Smooth muscle cell (in vitro differentiated cells): Measurements from ENCODE around the gene F12. TPM values are rescaled to one million over a fixed set of nuclear protein-coding genes. Genes with fewer than 3 reads are reported as not detected.

ENCODE experiments used
- DNase-seq: peaks from one replicate; lab custom pipeline; 2025; ENCODE audit not compliant: unreplicated experiment; lab: John Stamatoyannopoulos, UW
- H2AFZ ChIP-seq: fragments of 200-600 bp; sonication (generic); 2 replicates; pipeline ENCODE4 v1.6.0; 2016; ENCODE audit warnings: antibody characterized with exemption, low read depth, mild to moderate bottlenecking
- H3F3A ChIP-seq: fragments of 200-600 bp; sonication (generic); 2 replicates; pipeline ENCODE4 v1.6.0; 2017; ENCODE audit warnings: antibody characterized with exemption, low read depth
- H3K27ac ChIP-seq: fragments of 200-600 bp; sonication (generic); 2 replicates; pipeline ENCODE4 v1.5.1; 2016; ENCODE audit warnings: low read depth, mild to moderate bottlenecking
- H3K27me3 ChIP-seq: fragments of 200-600 bp; sonication (generic); 2 replicates; pipeline ENCODE4 v1.6.1; 2016; ENCODE audit warnings: low read depth, mild to moderate bottlenecking
- H3K36me3 ChIP-seq: fragments of 200-600 bp; sonication (generic); 2 replicates; pipeline ENCODE4 v1.5.1; 2016; ENCODE audit warnings: low read depth
- H3K4me1 ChIP-seq: fragments of 200-600 bp; sonication (generic); 2 replicates; pipeline ENCODE4 v1.5.1; 2016; ENCODE audit warnings: low read depth
- H3K4me2 ChIP-seq: fragments of 200-600 bp; sonication (generic); 2 replicates; pipeline ENCODE4 v1.6.0; 2016; ENCODE audit warnings: mild to moderate bottlenecking
- H3K4me3 ChIP-seq: fragments of 200-600 bp; sonication (generic); 2 replicates; pipeline ENCODE4 v1.5.1; 2016; ENCODE audit warnings: mild to moderate bottlenecking
- H3K79me2 ChIP-seq: fragments of 200-600 bp; sonication (generic); 2 replicates; pipeline ENCODE4 v1.6.0; 2016; ENCODE audit warnings: low read depth, mild to moderate bottlenecking
- H3K9ac ChIP-seq: fragments of 200-600 bp; sonication (generic); 2 replicates; pipeline ENCODE4 v1.6.0; 2016; ENCODE audit warnings: low read depth
- H3K9me3 ChIP-seq: fragments of 200-600 bp; sonication (generic); replicated peaks from 2 replicates; pipeline ENCODE4 v1.5.1; 2016; ENCODE audit warnings: low read depth
- H4K20me1 ChIP-seq: fragments of 200-600 bp; sonication (generic); 2 replicates; pipeline ENCODE4 v1.6.0; 2016; ENCODE audit warnings: low read depth
- WGBS: methylation state at CpG from one replicate; pipeline ENCODE4 v1.1.7; 2016; ENCODE audit warnings: low lambda C conversion rate; 5-methylcytosine and 5-hydroxymethylcytosine counted together
- polyA plus RNA-seq: library from polyadenylated mRNA; unstranded; fragments of >200 nt; fragmentation: Nextera tagmentation; extraction: Ambion mirVana; gene quantifications from 2 replicates; pipeline ENCODE4 v1.2.1, GENCODE V29; 2016
- total RNA-seq: library from RNA; depleted of rRNA; stranded (reverse); fragments of >200 nt; gene quantifications from 2 replicates; pipeline ENCODE4 v1.2.3, GENCODE V29; 2014
- TF ChIP-seq, protein P1 (sequence below): fragments of 200-600 bp; sonication (generic); IDR thresholded peaks from 2 replicates; pipeline ENCODE4 v1.5.1; 2017; ENCODE audit warnings: borderline replicate concordance, mild to moderate bottlenecking, antibody characterized with exemption; ENCODE audit not compliant: insufficient read depth, poor library complexity, severe bottlenecking

Gene F12
- total and polyA plus RNA-seq, 2 experiments from 2014 or later, result 3.6 to 15.0 TPM

DNA sequence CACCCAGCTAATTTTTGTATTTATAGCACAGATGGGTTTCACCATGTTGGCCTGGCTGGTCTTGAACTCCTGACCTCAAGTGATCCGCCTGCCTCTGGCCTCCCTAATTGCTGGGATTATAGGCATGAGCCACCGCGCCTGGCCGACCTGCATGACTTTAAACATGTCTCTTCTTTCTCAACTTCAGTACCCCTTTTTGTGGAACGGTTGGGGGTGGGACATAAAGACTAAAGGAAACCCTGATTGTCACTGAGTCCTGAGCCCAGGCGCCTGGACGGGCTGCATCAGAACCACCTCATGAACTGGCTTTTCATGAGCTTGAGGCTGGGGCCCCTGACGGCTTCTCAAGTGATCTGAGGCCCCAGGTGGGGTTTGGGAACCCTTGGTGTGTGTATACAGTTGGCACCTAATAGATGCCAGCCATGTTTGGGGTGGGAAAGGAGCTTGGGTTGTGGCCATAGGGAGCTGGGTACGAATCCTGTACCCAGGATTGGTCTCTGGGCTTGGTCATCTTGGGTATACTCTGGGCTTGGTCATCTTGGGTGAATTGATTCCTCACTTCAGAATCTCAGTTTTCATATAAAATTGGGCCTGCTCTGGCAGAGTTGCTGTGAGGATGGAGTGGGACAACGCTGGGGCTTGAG, 19.3 kb upstream of the F12 start:
- no peaks in the 10 kb centered on the region for H3K27me3 ChIP-seq
- H3K9ac ChIP-seq, result no peak overlapping the region
- no peak overlapping the region for H2AFZ ChIP-seq
- no peak overlapping the region for H3K4me3 ChIP-seq
- no peak for DNase-seq
- 93% methylated on average over 10 of the region's 10 CpGs for WGBS
- peaks cover 22% of the 10 kb centered on the region for H4K20me1 ChIP-seq
- H3K79me2 ChIP-seq, result peaks cover 15% of the 10 kb centered on the region
- TF ChIP-seq, protein P1, sequence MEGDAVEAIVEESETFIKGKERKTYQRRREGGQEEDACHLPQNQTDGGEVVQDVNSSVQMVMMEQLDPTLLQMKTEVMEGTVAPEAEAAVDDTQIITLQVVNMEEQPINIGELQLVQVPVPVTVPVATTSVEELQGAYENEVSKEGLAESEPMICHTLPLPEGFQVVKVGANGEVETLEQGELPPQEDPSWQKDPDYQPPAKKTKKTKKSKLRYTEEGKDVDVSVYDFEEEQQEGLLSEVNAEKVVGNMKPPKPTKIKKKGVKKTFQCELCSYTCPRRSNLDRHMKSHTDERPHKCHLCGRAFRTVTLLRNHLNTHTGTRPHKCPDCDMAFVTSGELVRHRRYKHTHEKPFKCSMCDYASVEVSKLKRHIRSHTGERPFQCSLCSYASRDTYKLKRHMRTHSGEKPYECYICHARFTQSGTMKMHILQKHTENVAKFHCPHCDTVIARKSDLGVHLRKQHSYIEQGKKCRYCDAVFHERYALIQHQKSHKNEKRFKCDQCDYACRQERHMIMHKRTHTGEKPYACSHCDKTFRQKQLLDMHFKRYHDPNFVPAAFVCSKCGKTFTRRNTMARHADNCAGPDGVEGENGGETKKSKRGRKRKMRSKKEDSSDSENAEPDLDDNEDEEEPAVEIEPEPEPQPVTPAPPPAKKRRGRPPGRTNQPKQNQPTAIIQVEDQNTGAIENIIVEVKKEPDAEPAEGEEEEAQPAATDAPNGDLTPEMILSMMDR, result no peak
- no peaks in the 10 kb centered on the region for H3K36me3 ChIP-seq
- no peak overlapping the region for H3K4me2 ChIP-seq
- no peaks in the 10 kb centered on the region for H3K9me3 ChIP-seq
- peaks cover 11% of the 10 kb centered on the region for H3K4me1 ChIP-seq
- H3K27ac ChIP-seq, result no peak overlapping the region
- H3F3A ChIP-seq, result no peaks in the 10 kb centered on the region

DNA sequence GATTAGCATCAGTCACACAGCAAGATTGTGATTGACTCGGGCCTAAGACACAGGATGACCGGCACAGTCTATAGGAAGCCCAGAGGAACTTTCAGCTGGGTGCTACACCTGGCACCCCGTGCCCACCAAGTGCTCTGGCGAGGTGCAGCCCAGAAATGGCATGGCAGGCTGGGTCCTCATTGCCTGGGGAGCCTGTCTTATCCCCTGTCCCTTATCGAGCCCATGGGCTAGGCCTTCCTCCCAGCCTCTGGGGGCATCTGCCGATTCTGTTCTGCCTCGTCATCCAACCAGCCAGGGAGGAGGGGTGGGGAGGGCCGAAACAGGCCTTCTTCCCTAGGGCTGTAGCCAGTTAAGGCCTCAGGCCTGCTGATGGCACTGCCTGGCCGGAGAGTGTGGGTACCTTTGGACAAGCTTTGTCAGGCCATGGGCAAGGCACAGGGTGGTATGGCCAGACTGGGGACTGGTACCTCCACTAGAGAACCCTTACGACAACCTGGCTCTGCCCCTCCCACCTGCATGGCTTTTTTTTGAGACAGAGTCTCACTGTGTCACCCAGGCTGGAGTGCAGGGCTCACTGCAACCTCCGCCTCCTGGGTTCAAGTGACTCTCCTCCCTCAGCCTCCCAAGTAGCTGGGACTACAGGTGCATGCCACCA, 18.7 kb upstream of the F12 start:
- TF ChIP-seq, protein P1, result no peak
- peak overlapping the region; percentile 97 for H3K4me2 ChIP-seq
- no peak for DNase-seq

DNA sequence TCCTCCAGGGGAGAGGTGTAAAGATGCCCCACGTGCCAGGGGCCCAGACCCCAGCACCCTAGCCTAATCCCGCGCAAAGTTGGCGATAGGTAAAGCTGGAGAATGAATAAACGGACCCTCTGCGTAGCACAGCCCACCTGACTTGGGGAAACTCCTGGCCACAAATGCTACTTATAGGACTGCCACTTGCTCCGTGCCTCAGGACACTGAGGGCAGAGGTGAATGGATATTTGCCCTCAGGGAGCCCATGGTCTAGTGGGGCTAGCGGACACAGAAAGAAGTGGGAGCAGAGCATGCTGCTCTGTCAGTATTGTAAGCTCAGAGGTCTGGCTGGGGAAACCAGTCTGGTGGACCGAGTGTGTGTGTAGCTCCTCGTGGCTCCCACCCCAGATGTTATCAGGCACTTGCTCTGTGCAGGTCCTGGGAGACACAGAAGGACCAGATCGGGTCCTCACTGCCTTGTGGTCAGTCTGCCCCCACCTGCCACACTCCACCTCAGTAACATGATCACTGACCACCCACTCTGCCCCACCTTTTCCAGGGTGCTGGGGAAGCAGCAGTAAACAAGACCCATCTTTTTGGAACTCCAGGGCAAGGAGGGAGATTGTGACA, 18.0 kb upstream of the F12 start:
- DNase-seq, result no peak
- Histone ChIP-seq H3K27me3 (no peaks in the 10 kb centered on the region), H3F3A (no peaks in the 10 kb centered on the region), H3K4me1 (peaks cover 11% of the 10 kb centered on the region), H3K9ac (peak overlapping the region; percentile 92), H3K79me2 (peaks cover 15% of the 10 kb centered on the region), H3K4me3 (peak overlapping the region; percentile 83), H3K36me3 (no peaks in the 10 kb centered on the region), H4K20me1 (peaks cover 22% of the 10 kb centered on the region), H3K9me3 (no peaks in the 10 kb centered on the region), H3K27ac (peak overlapping the region; percentile 72), H2AFZ (peak overlapping the region; percentile 65), H3K4me2 (peak overlapping the region; percentile 97)
- WGBS, result 15% methylated on average over 11 of the region's 11 CpGs
- TF ChIP-seq, protein P1, result no peak

More for the DNA sequence above, 18.7 kb upstream of the F12 start:
- Histone ChIP-seq H2AFZ (no peak overlapping the region), H3F3A (no peaks in the 10 kb centered on the region), H3K9ac (no peak overlapping the region), H3K27ac (no peak overlapping the region), H3K27me3 (no peaks in the 10 kb centered on the region), H3K79me2 (peaks cover 15% of the 10 kb centered on the region), H3K9me3 (no peaks in the 10 kb centered on the region), H4K20me1 (peaks cover 22% of the 10 kb centered on the region), H3K36me3 (no peaks in the 10 kb centered on the region), H3K4me3 (peak overlapping the region; percentile 83), H3K4me1 (peaks cover 11% of the 10 kb centered on the region)
- WGBS, result 93% methylated on average over 11 of the region's 11 CpGs
